Activated CD4-positive, alpha-beta T cell treated with anti-CD3 and anti-CD28 coated beads for 24 hours (primary cell): ENCODE data around the gene MS4A1.
"Not testable (repeated sequence)": the region's sequence is repeated elsewhere in the genome, so short reads cannot be mapped to it uniquely, and the experiment has no call there.

Experiments
- DNase-seq, 2 donors: peaks; one replicate each; pipeline ENCODE4 v3.0.0-alpha.2; 2020; ENCODE audit warnings: low read depth in 2 of 2

Gene MS4A1

GRCh38 chr11:60502221-60502775 is 46.7 kb downstream of the MS4A1 start:
- no peak for DNase-seq

- DNase-seq: no peak
These were observed 48.7 kb downstream of the MS4A1 start for GRCh38 chr11:60504219-60504905.

- not testable (repeated sequence) for DNase-seq
These were observed 54.0 kb downstream of the MS4A1 start for GRCh38 chr11:60509609-60510008.

- not testable (repeated sequence) for DNase-seq
These were observed 54.6 kb downstream of the MS4A1 start for GRCh38 chr11:60510209-60510608.

- DNase-seq: no peak
These were observed 55.7 kb downstream of the MS4A1 start for GRCh38 chr11:60511393-60511792.

GRCh38 chr11:60512651-60513225 is 57.1 kb downstream of the MS4A1 start:
- no peak for DNase-seq

GRCh38 chr11:60513496-60514460 is 58.1 kb downstream of the MS4A1 start:
- DNase-seq: no peak

GRCh38 chr11:60515144-60515855 is 59.7 kb downstream of the MS4A1 start, which contains the start of gene MS4A13:
Gene MS4A13 (plus strand): TSS chr11:60515392. CDS start chr11:60518084, 2,692 bp downstream.
- DNase-seq: no peak
